H9 (cell line): Measurements from ENCODE around the gene EDN1. TPM values are rescaled to one million over a fixed set of nuclear protein-coding genes. Genes with fewer than 3 reads are reported as not detected.

Experiments
- DNase-seq: peaks from one replicate; pipeline ENCODE4 v3.0.0-alpha.2; 2017
- H2AFZ ChIP-seq: one replicate; pipeline ENCODE4 v1.6.1; 2013; ENCODE audit warnings: mild to moderate bottlenecking, low read length, control low read depth, moderate library complexity
- H2AK5ac ChIP-seq: 2 replicates; pipeline ENCODE4 v1.6.1; 2013; ENCODE audit warnings: low read length, control low read depth, mixed read lengths; ENCODE audit not compliant: insufficient read length
- H2BK120ac ChIP-seq: one replicate; pipeline ENCODE4 v1.6.1; 2013; ENCODE audit warnings: low read depth, mild to moderate bottlenecking, low read length, control low read depth, inconsistent platforms; ENCODE audit not compliant: poor library complexity, severe bottlenecking
- H2BK12ac ChIP-seq: 2 replicates; pipeline ENCODE4 v1.6.1; 2013; ENCODE audit warnings: low read length, control low read depth, mixed read lengths, low read depth; ENCODE audit not compliant: insufficient read length
- H2BK15ac ChIP-seq: 2 replicates; pipeline ENCODE4 v1.6.1; 2013; ENCODE audit warnings: low read depth, low read length, control low read depth
- H2BK20ac ChIP-seq: one replicate; pipeline ENCODE4 v1.6.1; 2013; ENCODE audit warnings: low read depth, mild to moderate bottlenecking, low read length, control low read depth, inconsistent platforms; ENCODE audit not compliant: poor library complexity, severe bottlenecking
- H2BK5ac ChIP-seq: 2 replicates; pipeline ENCODE4 v1.6.1; 2013; ENCODE audit warnings: low read length, control low read depth, mixed read lengths; ENCODE audit not compliant: insufficient read length
- H3K14ac ChIP-seq: 2 replicates; pipeline ENCODE4 v1.6.1; 2013; ENCODE audit warnings: low read length, control low read depth; ENCODE audit not compliant: insufficient read depth
- H3K18ac ChIP-seq: 2 replicates; pipeline ENCODE4 v1.6.1; 2013; ENCODE audit warnings: low read depth, mild to moderate bottlenecking, mixed read lengths, low read length, control low read depth; ENCODE audit not compliant: insufficient read length
- H3K23ac ChIP-seq: 2 replicates; pipeline ENCODE4 v1.6.1; 2013; ENCODE audit warnings: low read length, control low read depth, mixed read lengths, low read depth; ENCODE audit not compliant: insufficient read length
- H3K23me2 ChIP-seq: 2 replicates; pipeline ENCODE4 v1.6.1; 2013; ENCODE audit warnings: low read depth, mild to moderate bottlenecking, mixed read lengths, low read length, control low read depth; ENCODE audit not compliant: insufficient read length, poor library complexity, severe bottlenecking
- H3K27ac ChIP-seq: 2 replicates; pipeline ENCODE4 v1.5.1; 2013; ENCODE audit warnings: low read length, control low read depth, mixed read lengths, low read depth; ENCODE audit not compliant: insufficient read length
- H3K27me3 ChIP-seq: 2 replicates; pipeline ENCODE4 v1.6.1; 2013; ENCODE audit warnings: low read length, control low read depth, inconsistent platforms; ENCODE audit not compliant: insufficient read depth
- H3K4ac ChIP-seq: 2 replicates; pipeline ENCODE4 v1.6.1; 2013; ENCODE audit warnings: low read depth, mild to moderate bottlenecking, control low read depth, inconsistent platforms, low read length, moderate library complexity
- H3K4me1 ChIP-seq: 2 replicates; pipeline ENCODE4 v1.6.1; 2013; ENCODE audit warnings: low read length, control low read depth, inconsistent platforms; ENCODE audit not compliant: insufficient read depth
- H3K4me2 ChIP-seq: 2 replicates; pipeline ENCODE4 v1.6.1; 2013; ENCODE audit warnings: low read length, control low read depth, mixed read lengths; ENCODE audit not compliant: insufficient read length, insufficient read depth
- H3K56ac ChIP-seq: 2 replicates; pipeline ENCODE4 v1.6.1; 2013; ENCODE audit warnings: low read depth, mild to moderate bottlenecking, mixed read lengths, low read length, control low read depth; ENCODE audit not compliant: insufficient read length
- H3K79me1 ChIP-seq: 2 replicates; pipeline ENCODE4 v1.6.1; 2013; ENCODE audit warnings: low read depth, mild to moderate bottlenecking, moderate library complexity, low read length, control low read depth, inconsistent platforms; ENCODE audit not compliant: insufficient read depth, poor library complexity, severe bottlenecking
- H3K79me2 ChIP-seq: 2 replicates; pipeline ENCODE4 v1.6.1; 2013; ENCODE audit warnings: low read length, control low read depth, inconsistent platforms; ENCODE audit not compliant: insufficient read depth
- H3K9ac ChIP-seq: 2 replicates; pipeline ENCODE4 v1.6.1; 2013; ENCODE audit warnings: low read length, control low read depth, mixed read lengths; ENCODE audit not compliant: insufficient read length; ENCODE audit errors: extremely low read depth
- H3K9me3 ChIP-seq: one replicate; pipeline ENCODE4 v1.6.1; 2013; ENCODE audit warnings: low read depth, low read length, inconsistent platforms; ENCODE audit not compliant: control insufficient read depth
- H3T11ph ChIP-seq: one replicate; pipeline ENCODE4 v1.6.1; 2013; ENCODE audit warnings: mild to moderate bottlenecking, low read length, control low read depth, inconsistent platforms
- H4K20me1 ChIP-seq: one replicate; pipeline ENCODE4 v1.6.1; 2013; ENCODE audit not compliant: control insufficient read depth, insufficient read length, insufficient read depth
- H4K5ac ChIP-seq: 2 replicates; pipeline ENCODE4 v1.6.1; 2013; ENCODE audit warnings: low read depth, mild to moderate bottlenecking, mixed read lengths, low read length, control low read depth; ENCODE audit not compliant: insufficient read length
- H4K8ac ChIP-seq: replicated peaks from 2 replicates; pipeline ENCODE4 v1.6.1; 2013; ENCODE audit warnings: low read length, control low read depth, mixed read lengths, low read depth; ENCODE audit not compliant: insufficient read length
- H4K91ac ChIP-seq: 2 replicates; pipeline ENCODE4 v1.6.1; 2013; ENCODE audit warnings: low read depth, mild to moderate bottlenecking, moderate library complexity, mixed read lengths, low read length, control low read depth; ENCODE audit not compliant: insufficient read length
- H3K27ac Mint-ChIP-seq, 3 experiments: 2 replicates in 2 of 3; 3 replicates in 1 of 3; pipeline ENCODE4 v1.8.0; 2020 to 2021; ENCODE audit warnings: mixed read lengths in 3 of 3, mild to moderate bottlenecking in 1 of 3, moderate library complexity in 1 of 3
- H3K27me3 Mint-ChIP-seq: 2 replicates; pipeline ENCODE4 v1.8.0; 2021; ENCODE audit warnings: low read depth, mild to moderate bottlenecking, moderate library complexity, mixed read lengths
- H3K36me3 Mint-ChIP-seq, 3 experiments: 2 replicates in 2 of 3; 3 replicates in 1 of 3; pipeline ENCODE4 v1.8.0; 2020 to 2021; ENCODE audit warnings: low read depth in 3 of 3, mixed read lengths in 3 of 3; ENCODE audit not compliant: insufficient read depth in 1 of 3
- H3K4me1 Mint-ChIP-seq, 2 experiments: 2 replicates each; pipeline ENCODE4 v1.8.0; 2020; ENCODE audit warnings: mixed read lengths in 2 of 2
- H3K4me3 Mint-ChIP-seq, 2 experiments: 2 replicates in 1 of 2; 3 replicates in 1 of 2; pipeline ENCODE4 v1.8.0; 2020 to 2021; ENCODE audit warnings: mild to moderate bottlenecking in 2 of 2, mixed read lengths in 2 of 2, moderate library complexity in 1 of 2
- H3K9me3 Mint-ChIP-seq, 2 experiments: 2 replicates in 1 of 2; 3 replicates in 1 of 2; pipeline ENCODE4 v1.8.0; 2020; ENCODE audit warnings: mild to moderate bottlenecking in 2 of 2, mixed read lengths in 2 of 2, moderate library complexity in 1 of 2
- CTCF ChIP-seq: fragments of 200-600 bp; sonication (generic); conservative IDR thresholded peaks from 3 replicates; pipeline ENCODE4 v1.8.0; 2021; ENCODE audit warnings: antibody characterized with exemption, mild to moderate bottlenecking
- WGBS: extraction: QIAGEN DNeasy Blood & Tissue Kit; methylation state at CpG from one replicate; pipeline ENCODE4 v1.1.7; 2013; ENCODE audit warnings: missing lambda C conversion rate, low lambda C conversion rate, mixed read lengths; ENCODE audit not compliant: insufficient read length; ENCODE audit errors: extremely low coverage; 5-methylcytosine and 5-hydroxymethylcytosine counted together
- total RNA-seq: library from RNA; stranded (reverse); gene quantifications from 2 replicates; pipeline ENCODE4 v1.2.1, GENCODE V29; 2021

Gene EDN1
- total RNA-seq, 1 experiment from 2014 or later = 2.1 TPM

GRCh38 chr6:12311106-12311505, 20.9 kb downstream of the EDN1 start:
- Histone ChIP-seq H3K18ac (no peak overlapping the region), H2BK15ac (no peak overlapping the region), H3K9ac (no peak overlapping the region), H2AK5ac (no peak overlapping the region), H2BK20ac (no peak overlapping the region), H4K20me1 (no peaks in the 10 kb centered on the region), H2BK12ac (no peak overlapping the region), H3K9me3 (no peaks in the 10 kb centered on the region), H2BK5ac (no peak overlapping the region), H3K23ac (no peak overlapping the region), H3K14ac (no peak overlapping the region), H4K5ac (no peak overlapping the region), H3K4ac (no peak overlapping the region), H3K56ac (no peak overlapping the region), H3T11ph (no peak overlapping the region), H3K4me1 (no peaks in the 10 kb centered on the region), H3K27me3 (no peaks in the 10 kb centered on the region), H3K23me2 (no peaks in the 10 kb centered on the region), H3K4me2 (no peak overlapping the region), H3K79me1 (no peaks in the 10 kb centered on the region), H3K79me2 (no peaks in the 10 kb centered on the region), H4K91ac (no peak overlapping the region), H3K27ac (no peak overlapping the region), H4K8ac (no peak overlapping the region), H2AFZ (no peak overlapping the region), H2BK120ac (no peak overlapping the region)
- no peak for DNase-seq
- no peaks in the 10 kb centered on the region; a peak in 1 of 7 replicates for H3K36me3 Mint-ChIP-seq
- H3K27ac Mint-ChIP-seq = no peak overlapping the region
- H3K4me3 Mint-ChIP-seq = no peak overlapping the region
- H3K27me3 Mint-ChIP-seq = peaks cover 2% of the 10 kb centered on the region; the same call in 1 of the 2 replicates
- H3K4me1 Mint-ChIP-seq = peaks cover 0 to 5% of the 10 kb centered on the region in 2 experiments; a peak in 2 of 4 replicates
- no peak for TF ChIP-seq CTCF
- no peaks in the 10 kb centered on the region; a peak in 1 of 5 replicates for H3K9me3 Mint-ChIP-seq
- no CpG with 5 or more reads among the region's 2 CpGs for WGBS
